ENCODE measurements around the gene LHX3.

- TF ChIP-seq EZH2 (IDR thresholded peaks at IDR 0.05; ENCODE audit: borderline replicate concordance, low read depth, low read length, poor library complexity, severe bottlenecking): no peak
- TF ChIP-seq CTCF (conservative IDR thresholded peaks at IDR 0.05; ENCODE audit: low read depth, low read length): no peak
Measured at GRCh38 chr9:136226680-136227407, 21.9 kb upstream of the LHX3 start.

All from A673 (cell line).